Measurements from ENCODE around the gene EBPL.

EBPL gene

GRCh38 chr13:49622174-49622946 is 68.9 kb downstream of the EBPL start:
- H3K4me2 ChIP-seq (ENCODE audit: low read length) = no peak overlapping the region
- H3K4ac ChIP-seq (ENCODE audit: low read depth, low read length) = no peak overlapping the region
- H3K27me3 ChIP-seq (ENCODE audit: insufficient read depth, low read length) = no peaks in the 10 kb centered on the region
- no peak overlapping the region for H2AK5ac ChIP-seq (ENCODE audit: low read length)
- WGBS (ENCODE audit: extremely low coverage, insufficient coverage, insufficient read length) = no CpG with 5 or more reads among the region's 11 CpGs
- no peak overlapping the region for H2BK120ac ChIP-seq (ENCODE audit: insufficient read depth, low read length, poor library complexity)
- no peak overlapping the region for H2AFZ ChIP-seq (ENCODE audit: insufficient read depth, low read length, poor library complexity)
- peaks cover 0 to 2% of the 10 kb centered on the region in 2 experiments for H3K4me1 ChIP-seq (ENCODE audit: control insufficient read depth in 1 of 2, insufficient read depth in 2 of 2, low read length in 2 of 2)
- no peak overlapping the region for H3K9ac ChIP-seq (ENCODE audit: low read length)
- H3K9me3 ChIP-seq (ENCODE audit: insufficient read depth, low read depth, low read length) = no peaks in the 10 kb centered on the region
- H4K12ac ChIP-seq (ENCODE audit: low read depth, low read length) = no peak overlapping the region
- H3K18ac ChIP-seq (ENCODE audit: low read length) = no peak overlapping the region
- no peak overlapping the region for H3K23ac ChIP-seq (ENCODE audit: low read length)
- H3K36me3 ChIP-seq (ENCODE audit: control insufficient read depth in 1 of 2, insufficient read depth in 2 of 2, low read length in 2 of 2) = no peaks in the 10 kb centered on the region
- H2BK5ac ChIP-seq (ENCODE audit: low read depth, low read length, poor library complexity) = no peak overlapping the region
- H4K91ac ChIP-seq (ENCODE audit: low read depth, low read length) = no peak overlapping the region
- DNase-seq = no peak
- no peak overlapping the region for H3K4me3 ChIP-seq (ENCODE audit: low read depth, low read length)
- no peak overlapping the region for H4K8ac ChIP-seq (ENCODE audit: low read depth, low read length)
- H3K27ac ChIP-seq (ENCODE audit: low read depth, low read length) = no peak overlapping the region
- no peaks in the 10 kb centered on the region for H3K79me1 ChIP-seq (ENCODE audit: low read length)
- H3K14ac ChIP-seq (ENCODE audit: low read length) = no peak overlapping the region
- no peaks in the 10 kb centered on the region for H3K79me2 ChIP-seq (ENCODE audit: control insufficient read depth, insufficient read depth, low read length, poor library complexity)
- no peak overlapping the region for H2BK12ac ChIP-seq (ENCODE audit: low read length)

DNA sequence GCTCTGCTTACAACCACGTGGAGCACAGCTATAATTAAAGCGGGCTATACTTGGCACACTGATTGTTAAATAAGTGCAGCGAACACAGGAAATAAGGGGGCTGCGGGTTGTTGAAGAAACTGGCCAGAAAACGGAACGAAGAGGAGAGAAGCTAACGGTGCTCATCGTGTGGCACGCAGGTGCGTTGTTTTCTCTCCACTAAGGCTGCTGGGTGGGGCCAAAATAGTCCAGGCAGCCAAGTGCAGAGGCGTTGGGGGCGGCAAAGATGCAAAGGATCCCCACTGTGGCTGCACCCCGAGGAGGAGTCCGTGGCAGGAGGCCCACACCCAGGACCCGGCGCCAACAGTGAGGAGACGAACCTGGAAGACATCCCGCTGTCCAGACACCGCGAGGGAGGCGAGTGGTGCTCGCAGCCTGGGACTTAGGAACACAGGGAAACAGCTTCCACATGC is 71.1 kb downstream of the EBPL start:
- no peak overlapping the region for H2BK5ac ChIP-seq (ENCODE audit: low read depth, low read length, poor library complexity)
- H4K8ac ChIP-seq (ENCODE audit: low read depth, low read length) = no peak overlapping the region
- peaks cover 2% of the 10 kb centered on the region in 2 experiments for H3K4me1 ChIP-seq (ENCODE audit: control insufficient read depth in 1 of 2, insufficient read depth in 2 of 2, low read length in 2 of 2)
- H4K91ac ChIP-seq (ENCODE audit: low read depth, low read length) = no peak overlapping the region
- H3K36me3 ChIP-seq (ENCODE audit: control insufficient read depth in 1 of 2, insufficient read depth in 2 of 2, low read length in 2 of 2) = no peaks in the 10 kb centered on the region
- no peak overlapping the region for H2AFZ ChIP-seq (ENCODE audit: insufficient read depth, low read length, poor library complexity)
- no peak overlapping the region for H4K12ac ChIP-seq (ENCODE audit: low read depth, low read length)
- no peak overlapping the region for H3K9ac ChIP-seq (ENCODE audit: low read length)
- H3K23ac ChIP-seq (ENCODE audit: low read length) = no peak overlapping the region
- WGBS (ENCODE audit: extremely low coverage, insufficient coverage, insufficient read length) = no CpG with 5 or more reads among the region's 22 CpGs
- H3K18ac ChIP-seq (ENCODE audit: low read length) = no peak overlapping the region
- peak in 1 of 2 donors; percentile 52 for DNase-seq
- H2BK12ac ChIP-seq (ENCODE audit: low read length) = no peak overlapping the region
- H3K4ac ChIP-seq (ENCODE audit: low read depth, low read length) = no peak overlapping the region
- H2BK120ac ChIP-seq (ENCODE audit: insufficient read depth, low read length, poor library complexity) = no peak overlapping the region
- H3K79me2 ChIP-seq (ENCODE audit: control insufficient read depth, insufficient read depth, low read length, poor library complexity) = no peaks in the 10 kb centered on the region
- no peaks in the 10 kb centered on the region for H3K9me3 ChIP-seq (ENCODE audit: insufficient read depth, low read depth, low read length)
- H3K4me2 ChIP-seq (ENCODE audit: low read length) = no peak overlapping the region
- no peaks in the 10 kb centered on the region for H3K27me3 ChIP-seq (ENCODE audit: insufficient read depth, low read length)
- no peak overlapping the region for H3K14ac ChIP-seq (ENCODE audit: low read length)
- no peak overlapping the region for H3K4me3 ChIP-seq (ENCODE audit: low read depth, low read length)
- no peak overlapping the region for H3K27ac ChIP-seq (ENCODE audit: low read depth, low read length)
- no peak overlapping the region for H2AK5ac ChIP-seq (ENCODE audit: low read length)
- no peaks in the 10 kb centered on the region for H3K79me1 ChIP-seq (ENCODE audit: low read length)

DNA sequence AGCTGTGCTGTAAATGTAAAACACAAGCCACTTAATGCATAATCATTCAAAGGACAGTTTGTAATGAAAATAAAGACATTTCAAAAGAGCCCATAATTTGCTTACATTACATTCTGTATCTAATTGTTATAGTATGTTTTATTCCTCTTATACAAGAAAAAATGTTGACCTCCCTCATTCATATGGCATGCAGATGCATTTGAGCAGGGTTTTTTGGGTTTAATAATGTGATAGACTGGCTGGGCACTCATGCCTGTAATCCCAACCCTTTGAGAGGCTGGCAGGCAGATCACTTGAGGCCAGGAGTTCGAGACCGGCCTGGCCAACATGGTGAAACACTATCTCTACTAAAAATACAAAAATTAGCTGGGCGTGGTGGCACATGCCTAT is 74.6 kb downstream of the EBPL start:
- Histone ChIP-seq H3K79me2 (ENCODE audit: control insufficient read depth, insufficient read depth, low read length, poor library complexity) (no peaks in the 10 kb centered on the region), H3K18ac (ENCODE audit: low read length) (no peak overlapping the region), H3K9me3 (ENCODE audit: insufficient read depth, low read depth, low read length) (no peaks in the 10 kb centered on the region), H3K27me3 (ENCODE audit: insufficient read depth, low read length) (no peaks in the 10 kb centered on the region), H3K27ac (ENCODE audit: low read depth, low read length) (no peak overlapping the region), H4K12ac (ENCODE audit: low read depth, low read length) (no peak overlapping the region), H3K9ac (ENCODE audit: low read length) (no peak overlapping the region), H3K23ac (ENCODE audit: low read length) (no peak overlapping the region), H3K4me1 (ENCODE audit: control insufficient read depth in 1 of 2, insufficient read depth in 2 of 2, low read length in 2 of 2) (peaks cover 2% of the 10 kb centered on the region in 2 experiments), H4K8ac (ENCODE audit: low read depth, low read length) (no peak overlapping the region), H3K36me3 (ENCODE audit: control insufficient read depth in 1 of 2, insufficient read depth in 2 of 2, low read length in 2 of 2) (no peaks in the 10 kb centered on the region), H2BK12ac (ENCODE audit: low read length) (peak overlapping the region; percentile 46), H3K79me1 (ENCODE audit: low read length) (no peaks in the 10 kb centered on the region), H3K4me3 (ENCODE audit: low read depth, low read length) (no peak overlapping the region), H3K4me2 (ENCODE audit: low read length) (no peak overlapping the region), H4K91ac (ENCODE audit: low read depth, low read length) (no peak overlapping the region), H2AFZ (ENCODE audit: insufficient read depth, low read length, poor library complexity) (no peak overlapping the region), H2BK120ac (ENCODE audit: insufficient read depth, low read length, poor library complexity) (no peak overlapping the region), H3K4ac (ENCODE audit: low read depth, low read length) (no peak overlapping the region), H2AK5ac (ENCODE audit: low read length) (no peak overlapping the region), H2BK5ac (ENCODE audit: low read depth, low read length, poor library complexity) (no peak overlapping the region), H3K14ac (ENCODE audit: low read length) (peak overlapping the region; percentile 28)
- WGBS (ENCODE audit: extremely low coverage, insufficient coverage, insufficient read length) = no CpG with 5 or more reads among the region's 3 CpGs
- DNase-seq = no peak

DNA sequence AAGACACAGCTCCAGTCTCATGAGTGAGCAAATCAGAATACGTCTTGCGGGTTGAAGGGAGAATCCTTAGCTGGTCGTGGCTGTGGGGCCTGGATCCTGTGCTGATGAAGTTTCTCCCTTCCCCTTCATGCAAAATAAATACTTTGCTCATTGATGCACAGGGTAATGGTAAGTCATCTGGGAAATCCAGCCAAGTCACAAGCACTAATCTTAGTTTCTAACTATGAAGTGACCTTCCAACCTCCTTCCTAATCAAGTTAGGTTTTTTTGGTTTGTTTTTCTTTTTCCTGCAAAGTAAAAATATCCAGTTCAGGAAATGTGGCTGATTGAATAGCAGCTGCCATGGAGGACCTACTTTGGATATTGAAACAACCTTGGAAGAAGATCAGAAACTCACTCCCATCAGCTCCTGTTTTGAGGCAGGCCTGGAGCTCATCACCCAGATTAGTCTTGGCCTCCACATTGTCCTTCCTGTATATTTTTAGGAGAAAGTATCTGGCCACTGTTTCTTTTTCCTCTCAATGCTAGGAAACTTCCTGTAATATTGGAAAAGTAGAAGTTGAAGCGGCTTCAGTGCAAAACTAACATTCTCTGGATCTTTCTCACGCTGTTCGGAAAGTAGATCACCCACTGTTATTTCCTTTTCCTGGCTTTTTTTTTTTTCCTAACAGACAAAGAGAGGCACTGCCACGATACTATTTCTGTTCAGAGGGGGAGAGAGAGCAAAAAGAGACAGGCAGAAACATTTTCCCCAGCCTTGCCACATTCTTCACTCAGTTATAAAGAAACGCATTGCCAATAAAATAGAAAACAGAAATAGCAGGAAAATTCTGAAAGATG is 75.2 kb downstream of the EBPL start:
- Histone ChIP-seq H2BK12ac (ENCODE audit: low read length) (no peak overlapping the region), H3K79me1 (ENCODE audit: low read length) (no peaks in the 10 kb centered on the region), H2BK120ac (ENCODE audit: insufficient read depth, low read length, poor library complexity) (no peak overlapping the region), H4K91ac (ENCODE audit: low read depth, low read length) (no peak overlapping the region), H3K27me3 (ENCODE audit: insufficient read depth, low read length) (no peaks in the 10 kb centered on the region), H4K8ac (ENCODE audit: low read depth, low read length) (no peak overlapping the region), H2AFZ (ENCODE audit: insufficient read depth, low read length, poor library complexity) (no peak overlapping the region), H3K14ac (ENCODE audit: low read length) (no peak overlapping the region), H3K27ac (ENCODE audit: low read depth, low read length) (no peak overlapping the region), H3K9me3 (ENCODE audit: insufficient read depth, low read depth, low read length) (no peaks in the 10 kb centered on the region), H2AK5ac (ENCODE audit: low read length) (no peak overlapping the region), H3K4ac (ENCODE audit: low read depth, low read length) (no peak overlapping the region), H4K12ac (ENCODE audit: low read depth, low read length) (no peak overlapping the region), H3K23ac (ENCODE audit: low read length) (no peak overlapping the region), H3K4me2 (ENCODE audit: low read length) (no peak overlapping the region), H3K18ac (ENCODE audit: low read length) (no peak overlapping the region), H3K9ac (ENCODE audit: low read length) (no peak overlapping the region), H2BK5ac (ENCODE audit: low read depth, low read length, poor library complexity) (no peak overlapping the region), H3K4me1 (ENCODE audit: control insufficient read depth in 1 of 2, insufficient read depth in 2 of 2, low read length in 2 of 2) (peaks cover 2% of the 10 kb centered on the region in 2 experiments), H3K79me2 (ENCODE audit: control insufficient read depth, insufficient read depth, low read length, poor library complexity) (no peaks in the 10 kb centered on the region), H3K4me3 (ENCODE audit: low read depth, low read length) (no peak overlapping the region), H3K36me3 (ENCODE audit: control insufficient read depth in 1 of 2, insufficient read depth in 2 of 2, low read length in 2 of 2) (no peaks in the 10 kb centered on the region)
- WGBS (ENCODE audit: extremely low coverage, insufficient coverage, insufficient read length) = no CpG with 5 or more reads among the region's 8 CpGs
- DNase-seq = no peak
